DND-41 (cell line): Measurements from ENCODE around the gene PTPRN2.

Experiments
- CTCF ChIP-seq: IDR thresholded peaks from 2 replicates; pipeline ENCODE4 v1.5.1; 2012; ENCODE audit warnings: borderline replicate concordance, low read length, moderate library complexity, mild to moderate bottlenecking; ENCODE audit not compliant: poor library complexity, severe bottlenecking; ENCODE audit errors: extremely low read depth
- EZH2 ChIP-seq: IDR thresholded peaks from 3 replicates; pipeline ENCODE4 v1.6.1; 2012; ENCODE audit warnings: borderline replicate concordance, low read depth, mild to moderate bottlenecking, moderate library complexity, low read length, inconsistent platforms; ENCODE audit not compliant: severe bottlenecking

DNA sequence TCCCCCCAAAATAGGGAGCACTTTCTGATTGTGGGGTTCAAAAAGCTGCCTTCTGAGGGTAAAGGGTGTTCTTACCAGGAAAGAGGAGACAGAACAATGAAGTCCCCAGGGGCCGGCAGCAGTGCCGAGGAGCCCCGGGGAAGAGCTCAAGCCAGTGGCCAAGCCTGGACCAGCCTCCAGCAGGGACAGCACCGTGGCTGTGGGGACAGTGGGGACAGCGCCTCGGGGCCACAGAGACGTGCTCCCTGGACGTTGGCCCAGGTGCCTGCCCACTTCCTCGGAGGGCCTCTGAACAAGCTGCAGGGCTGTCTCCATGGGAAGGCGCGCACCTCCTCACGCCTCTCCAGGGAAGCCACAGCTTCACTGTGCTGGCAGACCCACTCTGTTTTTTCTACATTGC lies 312.6 kb downstream of the PTPRN2 start:
- TF ChIP-seq CTCF (no peak), EZH2 (no peak)
